Cortex of kidney (tissue), 1 donor: ENCODE results near the gene EPHB1.
"Not testable (repeated sequence)": the region's sequence is repeated elsewhere in the genome, so short reads cannot be mapped to it uniquely, and the experiment has no call there.

Experiments used
- DNase-seq: peaks from one replicate; lab custom pipeline; 2025; lab: John Stamatoyannopoulos, UW

The EPHB1 gene

GRCh38 chr3:135047061-135047460 lies 252.0 kb downstream of the EPHB1 start:
- no peak for DNase-seq

GRCh38 chr3:135050536-135050935 lies 255.5 kb downstream of the EPHB1 start:
- no peak for DNase-seq

DNA sequence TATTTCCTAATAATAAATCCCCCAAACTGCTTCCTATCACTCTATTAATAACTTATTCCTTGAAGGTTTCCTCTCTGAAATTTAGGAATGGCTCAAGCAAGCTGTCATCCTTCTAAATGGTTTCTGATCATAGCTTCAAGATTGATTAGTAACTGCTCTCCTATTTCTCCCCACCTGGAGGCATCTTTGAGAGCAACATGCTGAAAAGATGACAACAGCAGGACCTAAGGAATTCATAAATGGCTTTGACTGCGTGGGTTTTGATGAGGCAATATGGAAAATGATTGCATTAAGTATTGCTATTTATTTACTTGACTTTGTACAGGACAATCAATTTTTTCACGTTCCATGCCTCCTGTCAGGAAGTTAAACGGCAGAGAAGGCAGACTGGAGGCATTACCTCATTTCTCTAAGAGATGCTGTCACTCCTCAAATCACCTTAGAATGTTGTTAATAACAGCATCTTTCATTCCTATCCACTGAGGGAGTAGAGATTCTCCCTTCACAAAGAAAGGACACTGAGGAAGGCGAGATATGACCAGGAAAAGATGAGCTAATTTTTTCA lies 256.4 kb downstream of the EPHB1 start:
- no peak for DNase-seq

DNA sequence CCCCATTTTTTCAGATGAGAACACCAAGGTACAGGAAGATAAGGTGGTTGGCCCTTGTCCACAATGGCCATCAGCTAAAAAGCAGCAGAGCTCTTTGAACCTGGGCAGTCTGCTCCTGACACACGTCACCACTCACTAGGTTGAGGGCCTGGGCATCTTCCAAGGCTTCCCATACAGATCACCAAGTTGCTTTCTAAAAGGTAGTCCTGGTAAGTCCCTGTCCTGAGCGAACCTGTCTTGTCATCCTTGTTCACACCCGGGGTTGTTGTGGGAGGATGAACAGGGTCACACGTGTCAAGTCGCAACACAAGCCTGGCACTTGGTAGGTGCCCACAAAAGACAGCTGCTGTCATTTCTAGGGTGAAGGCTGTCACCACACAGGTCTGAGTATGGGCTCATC lies 260.4 kb downstream of the EPHB1 start:
- no peak for DNase-seq

DNA sequence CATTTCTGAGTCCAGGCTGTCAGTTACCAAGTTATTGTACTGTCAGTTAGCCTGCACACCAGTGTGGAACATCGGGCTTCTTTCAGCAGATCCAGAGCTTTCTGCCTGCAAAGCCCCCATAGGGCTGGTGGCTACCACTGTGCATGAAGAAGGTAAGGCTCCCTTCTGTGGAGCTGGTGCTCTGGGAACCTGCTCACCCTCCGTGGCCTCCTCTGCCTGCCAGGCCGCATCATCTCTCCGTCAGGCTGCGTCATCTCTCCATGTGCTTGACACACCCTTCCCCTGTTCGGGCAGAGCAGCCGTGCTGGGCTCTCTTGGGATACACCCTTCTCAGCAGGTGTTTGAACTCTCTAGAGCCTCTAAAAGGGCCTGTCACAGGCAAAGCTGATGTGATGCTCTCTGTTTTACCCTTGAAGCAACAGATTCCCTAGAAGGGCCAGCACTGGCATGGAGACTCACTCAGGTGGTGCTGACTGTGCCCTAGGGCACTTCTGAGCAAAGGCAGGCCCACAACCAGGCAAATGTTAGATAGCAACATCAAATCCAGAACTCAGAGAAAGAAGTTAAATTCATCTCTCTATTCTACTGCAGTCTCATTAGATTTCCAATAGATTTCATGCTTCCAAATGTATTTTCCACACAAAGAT lies 261.1 kb downstream of the EPHB1 start:
- no peak for DNase-seq

DNA sequence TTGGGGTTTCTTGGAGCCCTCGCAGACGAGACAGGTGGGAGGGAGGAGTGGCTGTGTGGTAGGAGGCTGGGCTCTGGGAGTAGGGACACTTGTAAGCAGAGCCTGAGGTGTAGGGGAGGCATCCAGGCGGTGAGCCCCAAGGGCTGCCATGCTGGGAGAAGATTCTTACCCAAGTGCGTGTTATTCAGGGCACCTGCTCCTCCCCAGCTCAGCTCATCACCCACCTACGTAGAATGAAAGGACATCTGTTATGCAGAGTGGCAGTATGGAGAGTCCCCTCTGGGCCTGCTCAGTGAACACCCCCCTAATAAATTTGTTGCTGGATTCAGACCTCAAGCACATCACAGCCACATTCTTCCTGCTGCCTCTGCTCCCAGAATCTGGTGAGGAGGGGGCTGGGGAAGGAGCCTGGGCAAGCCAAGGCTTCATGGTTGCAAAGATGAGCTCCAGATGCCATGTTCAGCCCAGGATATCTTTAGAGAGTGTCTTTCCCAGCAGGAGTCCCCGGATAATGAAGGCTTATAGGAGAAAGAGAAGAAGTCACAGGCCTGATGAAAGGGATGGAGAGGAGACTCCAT lies 261.8 kb downstream of the EPHB1 start:
- no peak for DNase-seq

DNA sequence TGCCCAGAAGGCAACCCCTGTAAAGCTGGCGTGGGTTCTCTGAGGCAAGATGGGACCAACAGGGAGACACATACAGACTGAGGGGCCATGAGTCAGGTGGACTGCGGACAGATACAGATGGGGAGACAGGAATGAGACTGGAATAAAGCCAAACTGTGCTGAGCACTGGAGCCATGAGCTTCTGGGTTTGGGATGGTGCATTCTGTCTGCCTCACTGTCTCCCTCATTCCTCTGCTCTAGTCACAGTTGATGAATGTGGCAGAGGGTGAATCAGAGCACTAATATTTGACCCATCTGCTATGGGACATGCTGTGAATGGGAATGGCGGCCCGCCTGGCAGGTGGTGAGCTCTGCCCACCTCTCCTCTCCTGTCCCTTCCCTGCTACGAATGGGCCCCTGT lies 262.9 kb downstream of the EPHB1 start:
- no peak for DNase-seq

DNA sequence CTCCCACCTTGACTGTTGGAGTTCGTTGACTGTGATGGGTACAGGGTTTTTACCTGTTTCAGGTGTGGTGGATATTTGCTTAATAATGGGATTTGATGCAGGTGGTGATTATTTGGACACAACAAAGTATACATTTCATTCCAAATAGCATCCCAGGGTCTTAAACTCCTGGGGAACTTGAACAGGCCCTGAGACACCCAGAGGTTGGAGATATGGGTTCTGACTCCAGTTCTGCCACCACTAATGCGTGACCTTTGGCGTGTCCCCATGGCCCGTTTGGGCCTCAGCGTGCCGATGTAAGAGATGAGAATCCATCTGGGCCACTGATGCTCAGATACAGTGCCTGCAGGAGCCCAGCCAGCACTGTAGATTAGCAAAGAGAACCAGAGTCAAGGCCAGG lies 264.5 kb downstream of the EPHB1 start:
- DNase-seq: no peak

DNA sequence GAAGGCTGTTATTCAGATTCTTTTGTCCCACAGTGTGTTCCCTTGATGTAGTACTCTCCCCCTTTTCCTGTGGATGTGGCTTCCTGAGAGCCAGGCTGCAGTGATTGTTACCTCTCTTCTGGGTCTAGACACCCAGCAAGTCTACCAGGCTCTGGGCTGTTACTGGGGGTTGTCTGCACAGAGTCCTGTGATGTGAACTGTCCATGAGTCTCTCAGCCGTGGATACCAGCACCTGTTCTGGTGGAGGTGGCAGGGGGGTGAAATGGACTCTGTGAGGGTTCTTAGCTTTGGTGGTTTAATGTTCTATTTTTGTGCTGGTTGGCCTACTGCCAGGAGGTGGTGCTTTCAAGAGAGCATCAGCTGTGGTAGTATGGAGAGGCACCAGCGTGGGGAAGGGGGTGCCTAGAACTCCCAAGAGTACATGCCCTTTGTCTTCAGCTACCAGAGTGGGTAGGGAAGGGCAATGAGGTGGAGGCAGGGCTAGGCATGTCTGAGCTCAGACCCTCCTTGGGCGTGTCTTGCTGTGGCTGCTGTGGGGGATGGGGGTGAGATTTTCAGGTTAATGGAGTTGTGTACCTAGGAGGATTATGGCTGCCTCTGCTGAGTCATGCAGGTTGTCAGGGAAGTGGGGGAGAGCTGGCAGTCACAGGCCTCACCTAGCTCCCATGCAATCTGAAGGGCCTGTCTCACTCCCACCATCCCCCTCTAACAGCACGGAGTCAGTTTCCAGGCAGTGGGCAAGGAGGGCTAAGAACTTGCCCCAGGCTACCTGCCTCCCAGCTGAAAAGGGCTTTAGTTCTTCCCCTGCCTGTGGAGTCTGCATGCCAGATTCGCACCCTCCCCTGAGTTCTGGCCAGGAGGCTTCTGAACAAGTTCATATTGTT lies 272.0 kb downstream of the EPHB1 start:
- DNase-seq: not testable (repeated sequence)

- no peak for DNase-seq
Measured at GRCh38 chr3:135068011-135068410, 273.0 kb downstream of the EPHB1 start.

- no peak for DNase-seq
Measured at GRCh38 chr3:135069406-135069805, 274.3 kb downstream of the EPHB1 start.

GRCh38 chr3:135071483-135071882 lies 276.4 kb downstream of the EPHB1 start:
- DNase-seq: no peak

DNA sequence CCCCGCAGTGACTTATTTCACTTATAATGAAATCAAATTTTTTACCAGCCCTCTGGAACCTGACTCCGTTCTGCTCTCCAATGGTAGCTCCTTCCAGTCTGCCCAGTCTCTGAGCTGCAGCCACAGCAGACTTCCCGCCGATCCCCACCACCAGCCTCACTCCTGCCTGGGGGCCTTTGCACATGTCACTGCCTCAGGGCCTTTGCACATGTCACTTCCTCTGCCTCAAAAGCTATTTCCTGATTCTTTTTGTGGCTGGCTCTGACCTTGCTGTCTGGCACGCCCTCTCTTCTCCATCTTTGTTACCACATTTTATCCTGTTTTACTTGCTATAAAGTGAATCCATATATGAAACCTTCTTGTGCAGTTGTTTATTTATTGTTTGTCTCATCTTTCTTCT lies 277.4 kb downstream of the EPHB1 start:
- DNase-seq: no peak

GRCh38 chr3:135075157-135075556 lies 280.1 kb downstream of the EPHB1 start:
- DNase-seq: no peak

- DNase-seq: no peak
Measured at GRCh38 chr3:135076341-135076740, 281.3 kb downstream of the EPHB1 start.

DNA sequence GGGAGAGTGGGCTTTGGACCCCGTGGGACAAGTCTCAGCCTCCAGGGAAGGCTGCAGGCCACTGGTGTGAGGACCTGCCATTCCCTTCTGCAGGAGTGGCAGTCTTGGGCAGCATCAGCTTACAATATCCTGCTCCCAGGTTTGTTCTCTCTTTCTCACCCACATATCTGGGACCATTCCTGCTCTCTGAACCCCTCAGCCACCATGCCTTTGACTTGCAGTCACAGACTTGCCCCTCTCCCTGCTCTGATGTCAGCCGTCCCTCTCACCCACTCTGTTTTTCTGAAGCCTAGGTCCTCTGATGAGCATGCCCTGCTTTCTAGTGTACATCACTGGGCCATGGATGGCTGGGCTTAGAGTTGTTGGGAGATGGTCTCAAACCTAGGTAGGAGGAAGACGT lies 282.1 kb downstream of the EPHB1 start:
- no peak for DNase-seq

DNA sequence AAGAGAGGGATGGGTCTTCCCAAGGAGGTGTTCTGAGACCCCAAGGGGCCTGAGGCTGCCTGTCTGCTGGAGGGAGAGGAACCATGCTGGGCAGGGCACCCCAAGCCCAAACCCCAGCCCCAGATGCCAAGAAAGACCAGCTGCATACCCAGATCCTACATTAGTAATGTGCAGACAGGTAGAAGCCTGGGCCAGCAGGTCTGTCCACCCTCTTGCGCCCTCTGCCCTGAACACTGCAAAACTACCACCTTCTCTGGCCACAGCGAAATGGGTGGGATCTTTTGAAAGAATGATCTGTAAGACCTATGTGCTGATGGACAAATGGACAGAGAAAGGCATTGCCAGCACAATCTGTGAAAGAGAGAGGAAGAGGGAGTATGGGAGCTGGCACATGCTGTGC lies 283.2 kb downstream of the EPHB1 start:
- no peak for DNase-seq

GRCh38 chr3:135079095-135079494 lies 284.0 kb downstream of the EPHB1 start:
- no peak for DNase-seq

GRCh38 chr3:135081451-135081850 lies 286.4 kb downstream of the EPHB1 start:
- DNase-seq: no peak

DNA sequence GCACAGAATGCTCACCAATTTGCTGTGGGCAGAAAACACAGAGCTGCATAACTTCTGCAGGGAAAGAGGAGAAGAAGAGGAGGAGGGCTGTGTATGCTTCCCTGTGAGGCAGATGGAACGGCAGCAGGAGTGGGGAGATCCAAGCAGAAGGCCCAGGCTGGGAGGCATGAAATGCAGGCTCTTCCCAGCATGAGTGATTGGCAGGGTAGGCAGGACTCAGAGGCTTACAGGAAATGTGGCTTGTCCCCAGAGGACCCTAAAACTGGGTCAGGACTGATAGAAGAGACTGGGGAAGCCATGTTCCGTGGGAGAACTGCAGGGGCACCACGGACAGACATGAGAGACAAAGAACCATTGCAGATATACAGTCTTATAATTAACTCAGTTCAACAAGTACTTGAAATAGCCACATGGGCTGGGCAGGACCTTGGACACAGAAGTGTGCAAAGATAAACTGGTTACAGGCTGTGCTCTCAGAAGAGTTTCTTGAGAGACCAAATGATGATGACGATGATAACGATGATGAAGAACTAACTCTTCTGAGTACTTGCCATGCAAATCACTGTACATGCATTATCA lies 286.9 kb downstream of the EPHB1 start:
- no peak for DNase-seq

DNA sequence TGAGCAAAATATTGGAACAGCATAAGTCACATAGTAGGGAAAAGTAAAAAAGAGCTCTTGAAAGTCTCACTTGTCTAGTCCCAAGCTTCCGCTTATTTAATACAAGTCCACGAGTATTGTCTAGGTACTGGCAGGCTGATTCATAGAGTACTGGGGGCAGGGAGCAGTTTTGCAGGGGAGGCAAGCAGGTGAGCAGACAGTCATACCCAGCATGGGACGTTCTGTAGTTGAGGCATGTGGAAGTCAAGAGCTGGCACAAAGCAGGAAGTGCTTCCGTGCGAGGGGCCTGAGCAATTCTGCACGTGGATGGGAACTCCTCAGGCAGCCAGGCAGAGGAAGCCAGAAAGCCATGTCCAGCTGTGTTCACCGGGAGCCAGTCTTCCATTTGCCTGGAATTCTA lies 287.6 kb downstream of the EPHB1 start:
- no peak for DNase-seq

DNA sequence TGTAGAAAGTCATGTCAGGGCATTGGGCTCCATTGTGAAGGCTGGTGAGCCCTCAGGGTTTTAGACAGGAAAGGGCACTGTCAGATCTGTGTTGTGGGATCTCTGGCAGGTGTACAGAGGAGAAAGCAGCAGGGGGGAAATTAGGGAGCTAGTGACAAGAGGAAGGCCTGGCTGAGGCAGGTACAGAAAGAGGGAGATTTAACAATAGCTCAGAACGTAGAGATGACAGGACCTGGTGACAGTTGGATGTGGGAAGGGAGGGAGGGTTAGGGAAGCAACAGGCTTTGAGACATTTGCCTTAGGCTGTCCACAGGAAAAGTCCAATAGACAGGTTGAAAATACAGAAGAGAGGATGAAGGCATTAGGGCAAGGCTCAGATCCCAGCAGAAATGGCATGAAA lies 288.1 kb downstream of the EPHB1 start:
- DNase-seq: no peak

GRCh38 chr3:135083756-135084155 lies 288.7 kb downstream of the EPHB1 start:
- no peak for DNase-seq
